D721Med (cell line): ENCODE data around the gene ADAMTS12.

ENCODE experiments used
- DNase-seq: peaks from one replicate; pipeline ENCODE4 v3.0.0; 2011; ENCODE audit warnings: low spot score; ENCODE audit not compliant: insufficient read length
- FAIRE-seq: peaks from 2 replicates; lab custom pipeline; 2011; peaks lifted over from hg19 to GRCh38; lab: Jason Lieb, UNC
- TF ChIP-seq, protein P1 (sequence below): IDR thresholded peaks from 2 replicates; pipeline ENCODE4 v1.5.1; 2012; ENCODE audit warnings: mild to moderate bottlenecking, control low read depth; ENCODE audit not compliant: insufficient read depth; ENCODE audit errors: missing control alignments

ADAMTS12 gene

GRCh38 chr5:33785571-33785970, 106.2 kb downstream of the ADAMTS12 start:
- DNase-seq (no peak), FAIRE-seq (no peak)
- TF ChIP-seq, protein P1, sequence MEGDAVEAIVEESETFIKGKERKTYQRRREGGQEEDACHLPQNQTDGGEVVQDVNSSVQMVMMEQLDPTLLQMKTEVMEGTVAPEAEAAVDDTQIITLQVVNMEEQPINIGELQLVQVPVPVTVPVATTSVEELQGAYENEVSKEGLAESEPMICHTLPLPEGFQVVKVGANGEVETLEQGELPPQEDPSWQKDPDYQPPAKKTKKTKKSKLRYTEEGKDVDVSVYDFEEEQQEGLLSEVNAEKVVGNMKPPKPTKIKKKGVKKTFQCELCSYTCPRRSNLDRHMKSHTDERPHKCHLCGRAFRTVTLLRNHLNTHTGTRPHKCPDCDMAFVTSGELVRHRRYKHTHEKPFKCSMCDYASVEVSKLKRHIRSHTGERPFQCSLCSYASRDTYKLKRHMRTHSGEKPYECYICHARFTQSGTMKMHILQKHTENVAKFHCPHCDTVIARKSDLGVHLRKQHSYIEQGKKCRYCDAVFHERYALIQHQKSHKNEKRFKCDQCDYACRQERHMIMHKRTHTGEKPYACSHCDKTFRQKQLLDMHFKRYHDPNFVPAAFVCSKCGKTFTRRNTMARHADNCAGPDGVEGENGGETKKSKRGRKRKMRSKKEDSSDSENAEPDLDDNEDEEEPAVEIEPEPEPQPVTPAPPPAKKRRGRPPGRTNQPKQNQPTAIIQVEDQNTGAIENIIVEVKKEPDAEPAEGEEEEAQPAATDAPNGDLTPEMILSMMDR, result no peak

DNA sequence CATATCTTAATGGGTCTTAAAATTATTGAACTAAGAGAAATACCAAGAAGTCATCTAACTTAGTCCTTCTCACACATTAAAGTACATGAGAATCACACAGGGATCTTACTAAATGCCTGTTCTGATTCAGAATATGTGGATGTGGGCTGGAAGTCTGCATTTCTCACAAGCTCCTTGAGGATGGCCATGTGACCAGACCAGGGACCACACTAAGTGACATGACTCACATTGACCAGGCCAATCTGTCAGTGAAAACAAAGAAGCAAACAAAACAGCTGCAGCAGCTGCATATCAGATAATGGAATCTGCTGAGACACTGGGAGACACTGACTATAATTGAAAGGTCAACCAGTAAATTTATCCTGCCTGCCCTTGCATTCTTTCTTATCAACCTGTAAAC, 110.5 kb downstream of the ADAMTS12 start:
- no peak for DNase-seq
- TF ChIP-seq, protein P1, result no peak
- no peak for FAIRE-seq

GRCh38 chr5:33776151-33776660, 115.6 kb downstream of the ADAMTS12 start:
- no peak for FAIRE-seq
- DNase-seq, result no peak
- TF ChIP-seq, protein P1, result no peak

GRCh38 chr5:33774341-33774740, 117.4 kb downstream of the ADAMTS12 start:
- no peak for FAIRE-seq
- TF ChIP-seq, protein P1, result no peak

GRCh38 chr5:33772380-33772897, 119.4 kb downstream of the ADAMTS12 start:
- FAIRE-seq (no peak), DNase-seq (no peak)
- TF ChIP-seq, protein P1, result no peak

More at GRCh38 chr5:33774341-33774740, 117.4 kb downstream of the ADAMTS12 start:
- no peak for DNase-seq

GRCh38 chr5:33769968-33770367, 121.8 kb downstream of the ADAMTS12 start:
- TF ChIP-seq, protein P1, result no peak
- DNase-seq, result no peak
- FAIRE-seq, result no peak

DNA sequence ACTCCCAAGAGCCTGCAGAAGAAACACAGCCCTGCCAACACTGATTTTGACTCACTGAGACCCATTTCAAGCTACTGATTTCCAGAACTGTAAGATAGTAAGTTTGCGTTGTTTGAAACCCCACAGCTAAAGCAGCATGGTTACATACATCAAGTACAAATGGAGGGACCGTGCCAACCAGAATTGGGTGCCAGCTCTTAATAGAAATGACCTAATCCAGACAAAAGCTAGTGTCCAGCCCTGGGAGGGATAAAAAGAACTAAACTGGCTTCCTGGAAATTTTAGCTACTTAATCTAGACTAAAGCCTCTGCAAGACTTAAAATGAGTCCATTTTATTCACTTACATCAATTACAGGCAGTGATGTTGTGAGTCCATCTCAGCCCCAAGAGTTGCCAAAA, 122.6 kb downstream of the ADAMTS12 start:
- TF ChIP-seq, protein P1, result no peak
- no peak for DNase-seq
- no peak for FAIRE-seq
